GM12878 (cell line): ENCODE data around the gene FAF1. TPM values are rescaled to one million over a fixed set of nuclear protein-coding genes. Genes with fewer than 3 reads are reported as not detected.

ENCODE experiments used
- ATAC-seq: fragments of 200-7000 bp; cut with Tn5 transposase; 3 replicates; pipeline ENCODE4 v1.9.1; 2020; ENCODE audit warnings: mild to moderate bottlenecking, moderate library complexity
- BruUV-seq: library from RNA; stranded (reverse); fragments of 400-500 nt; replicated peaks from 2 replicates; lab custom pipeline; 2021; lab: Mats Ljungman, UMichigan
- CTCF ChIA-PET: fragments of 300-600 bp; sonication (Branson Sonifier 250); formaldehyde crosslinking; extraction: SDS; loops from one replicate; lab custom pipeline; 2021; ENCODE audit warnings: inconsistent platforms; lab: Yijun Ruan, JAX
- POLR2A ChIA-PET: fragments of 350-600 bp; formaldehyde crosslinking; extraction: SDS; loops from one replicate; lab custom pipeline; 2021; ENCODE audit warnings: inconsistent platforms; lab: Charles Lee
- RAD21 ChIA-PET: fragments of 300-600 bp; sonication (Branson Sonifier 250); formaldehyde crosslinking; loops from one replicate; lab custom pipeline; 2023; ENCODE audit warnings: antibody characterized with exemption; ENCODE audit not compliant: unreplicated experiment; lab: Charles Lee
- SMC1A ChIA-PET: fragments of 300-600 bp; sonication (Branson Sonifier 250); formaldehyde crosslinking; loops from one replicate; lab custom pipeline; 2023; ENCODE audit not compliant: unreplicated experiment, uncharacterized antibody; lab: Charles Lee
- DNase-seq: peaks from one replicate; pipeline ENCODE4 v3.0.0-alpha.2; 2011; ENCODE audit warnings: low read depth, low spot score
- FAIRE-seq: peaks from 3 replicates; lab custom pipeline; 2011; peaks lifted over from hg19 to GRCh38; lab: Jason Lieb, UNC
- H2AFZ ChIP-seq: 2 replicates; pipeline ENCODE4 v1.6.0; 2011; ENCODE audit warnings: low read depth, low read length, control low read depth; ENCODE audit not compliant: control insufficient read depth
- H3K27ac ChIP-seq: 2 replicates; pipeline ENCODE4 v1.5.1; 2011; ENCODE audit warnings: control low read depth; ENCODE audit not compliant: control insufficient read depth, insufficient read depth
- H3K27me3 ChIP-seq, 2 experiments: replicated peaks in 1 of 2; 2 replicates each; pipeline versions ENCODE4 v1.6.0 to v1.6.1; 2011; ENCODE audit warnings: low read length in 1 of 2; ENCODE audit not compliant: control insufficient read depth in 2 of 2, insufficient read depth in 2 of 2
- H3K36me3 ChIP-seq, 2 experiments: 2 replicates each; pipeline ENCODE4 v1.5.1; 2011; ENCODE audit warnings: low read length in 1 of 2; ENCODE audit not compliant: control insufficient read depth in 2 of 2, insufficient read depth in 2 of 2
- H3K4me1 ChIP-seq: 2 replicates; pipeline ENCODE4 v1.6.1; 2011; ENCODE audit warnings: mild to moderate bottlenecking, low read length, moderate library complexity, mixed read lengths; ENCODE audit not compliant: control insufficient read depth, insufficient read depth
- H3K4me2 ChIP-seq: 2 replicates; pipeline ENCODE4 v1.6.0; 2011; ENCODE audit warnings: control low read depth; ENCODE audit not compliant: control insufficient read depth, insufficient read depth
- H3K4me3 ChIP-seq: fragments of 200-600 bp; sonication (generic); 2 replicates; pipeline ENCODE4 v1.5.1; 2016
- H3K79me2 ChIP-seq: 2 replicates; pipeline ENCODE4 v1.6.0; 2011; ENCODE audit warnings: low read length; ENCODE audit not compliant: control insufficient read depth, insufficient read depth
- H3K9ac ChIP-seq: 2 replicates; pipeline ENCODE4 v1.8.0; 2011; ENCODE audit warnings: low read length, control low read depth, mixed read lengths; ENCODE audit not compliant: control insufficient read depth, insufficient read depth
- H3K9me3 ChIP-seq: replicated peaks from 3 replicates; pipeline ENCODE4 v1.5.1; 2011; ENCODE audit warnings: mild to moderate bottlenecking, low read length; ENCODE audit not compliant: control insufficient read depth, insufficient read depth
- H4K20me1 ChIP-seq: 2 replicates; pipeline ENCODE4 v1.6.0; 2011; ENCODE audit not compliant: control insufficient read depth, insufficient read depth
- ATF3 ChIP-seq: IDR thresholded peaks from 2 replicates; pipeline ENCODE4 v1.6.1; 2011; ENCODE audit warnings: low read depth, mild to moderate bottlenecking, low read length, moderate library complexity, borderline replicate concordance; ENCODE audit errors: extremely low read depth
- CBFB ChIP-seq: IDR thresholded peaks from 2 replicates; pipeline ENCODE4 v1.6.1; 2016; ENCODE audit warnings: antibody characterized with exemption, low read depth
- FOXM1 ChIP-seq: IDR thresholded peaks from 2 replicates; pipeline ENCODE4 v1.6.1; 2012; ENCODE audit warnings: low read depth, mild to moderate bottlenecking, inconsistent platforms, low read length, moderate library complexity
- HSF1 ChIP-seq: fragments of 150-350 bp; IDR thresholded peaks from 2 replicates; pipeline ENCODE4 v1.6.1; 2014; ENCODE audit warnings: mild to moderate bottlenecking, low read depth, low read length
- LARP7 ChIP-seq: fragments of 450-650 bp; IDR thresholded peaks from 2 replicates; pipeline ENCODE4 v1.6.1; 2017; ENCODE audit warnings: mild to moderate bottlenecking
- NFIC ChIP-seq: IDR thresholded peaks from 2 replicates; pipeline ENCODE4 v1.6.1; 2012; ENCODE audit warnings: low read depth, mild to moderate bottlenecking, inconsistent platforms, low read length, moderate library complexity
- NKRF ChIP-seq: fragments of 450-650 bp; conservative IDR thresholded peaks from 2 replicates; pipeline ENCODE4 v1.6.1; 2017; ENCODE audit warnings: mild to moderate bottlenecking, moderate library complexity
- POLR2AphosphoS2 ChIP-seq: IDR thresholded peaks from 2 replicates; pipeline ENCODE4 v1.6.1; 2011; ENCODE audit warnings: low read depth, mild to moderate bottlenecking, low read length, improper control_type of control experiment, moderate library complexity
- RFX5 ChIP-seq: IDR thresholded peaks from 2 replicates; pipeline ENCODE4 v1.6.1; 2011; ENCODE audit warnings: low read depth, low read length, improper control_type of control experiment
- SMAD1 ChIP-seq: fragments of 450-650 bp; IDR thresholded peaks from 2 replicates; pipeline ENCODE4 v1.6.1; 2018; ENCODE audit warnings: mild to moderate bottlenecking, low read depth; ENCODE audit not compliant: partially characterized antibody
- SMAD5 ChIP-seq: IDR thresholded peaks from 2 replicates; pipeline ENCODE4 v1.6.1; 2016; ENCODE audit warnings: antibody characterized with exemption, low read depth
- SP1 ChIP-seq: IDR thresholded peaks from one replicate; pipeline ENCODE4 v1.6.1; 2011; ENCODE audit warnings: low read depth, low read length
- TCF3 ChIP-seq: IDR thresholded peaks from 2 replicates; pipeline ENCODE4 v1.6.1; 2012; ENCODE audit warnings: low read depth, mild to moderate bottlenecking, low read length, borderline replicate concordance; ENCODE audit not compliant: insufficient read depth
- ZBTB40 ChIP-seq: fragments of 450-650 bp; IDR thresholded peaks from 2 replicates; pipeline ENCODE4 v1.6.1; 2016; ENCODE audit warnings: mild to moderate bottlenecking, moderate library complexity, borderline replicate concordance
- WGBS: methylation state at CpG from one replicate; pipeline ENCODE4 v1.1.6; 2016; ENCODE audit warnings: low lambda C conversion rate; ENCODE audit not compliant: insufficient replicate concordance, insufficient coverage; ENCODE audit errors: missing lambda C conversion rate; 5-methylcytosine and 5-hydroxymethylcytosine counted together
- in situ Hi-C: fragments of 300-500 bp; cut with MboI; formaldehyde crosslinking; loops from 9 replicates; pipeline ENCODE4 v1.14.3; 2018; ENCODE audit warnings: mixed read lengths
- intact Hi-C: fragments of 100-400 bp; cut with micrococcal nuclease; formaldehyde crosslinking; loops from one replicate; pipeline ENCODE4 v1.14.2; 2022; ENCODE audit not compliant: unreplicated experiment
- polyA plus RNA-seq, 11 experiments: library from polyadenylated mRNA; depleted of rRNA in 4 of 11; unstranded in 6 of 11; stranded (reverse) in 5 of 11; fragments of >200 nt; fragmentation: Nextera tagmentation in 4 of 11; fragmentation: Illumina TruSeq in 1 of 11; extraction: Ambion mirVana in 4 of 11; extraction: Trizol in 1 of 11; gene quantifications; 1 replicate in 1 of 11; 2 replicates in 10 of 11; pipeline versions ENCODE4 v1.2.1 to v1.2.3, GENCODE V29; 2011 to 2016; ENCODE audit warnings: inconsistent platforms in 2 of 11, missing spikeins in 2 of 11, low read depth in 1 of 11
- total RNA-seq, 4 experiments: library from RNA; depleted of rRNA in 3 of 4; stranded (reverse); fragments of >200 nt in 3 of 4; fragmentation: Illumina TruSeq in 1 of 4; extraction: Trizol in 1 of 4; gene quantifications; 2 replicates each; pipeline versions ENCODE4 v1.2.1 to v1.2.3, GENCODE V29; 2013 to 2021

FAF1 gene
- total and polyA plus RNA-seq, 10 of the 15 experiments (the other 5 are each of a cell fraction or from before 2014, with no cell fraction given) = 8.6 to 54.5 (median 23.7) TPM

GRCh38 chr1:50973875-50974617, 14.0 kb upstream of the FAF1 start (continued):
- TF ChIP-seq ZBTB40 (no peak), RFX5 (no peak)

- POLR2A ChIA-PET = no interaction called here
- CTCF ChIA-PET = interaction anchor here (1.4 to 1.5 kb wide), 2 partner anchors 100 to 216 kb away, joined by 3 to 6 read pairs; no protein-coding TSS in a partner anchor
- peaks cover 0 to 2% of the 10 kb centered on the region in 2 experiments; a peak in 2 of 4 replicates for H3K27me3 ChIP-seq
- ATAC-seq (no peak), DNase-seq (no peak), FAIRE-seq (no peak)
- peaks cover 0 to 7% of the 10 kb centered on the region in 2 experiments; a peak in 1 of 4 replicates for H3K36me3 ChIP-seq
- H3K4me1 ChIP-seq = no peaks in the 10 kb centered on the region
- in situ Hi-C loops (no loop called here), intact Hi-C loops (no loop called here)
- RAD21 ChIA-PET = no interaction called here
- 96% methylated on average over 1 of the region's 1 CpG for WGBS
- 0 out of 2 replicates have a peak overlapping the region, but pooled peaks have one; percentile 7 for H3K4me2 ChIP-seq
- BruUV-seq = no TSS peak
- H3K4me3 ChIP-seq = no peak overlapping the region
- no peaks in the 10 kb centered on the region for H3K9me3 ChIP-seq
- H2AFZ ChIP-seq = no peak overlapping the region
- no peak overlapping the region for H3K9ac ChIP-seq
- H3K27ac ChIP-seq = no peak overlapping the region
- H3K79me2 ChIP-seq = peaks cover 71% of the 10 kb centered on the region
- H4K20me1 ChIP-seq = no peaks in the 10 kb centered on the region
- SMC1A ChIA-PET = interaction anchor here (0.9 to 1.2 kb wide), 3 partner anchors 14 to 263 kb away, joined by 3 to 5 read pairs (median 4); partner anchors contain the start of gene RNF11
- TF ChIP-seq ATF3 (no peak), SMAD5 (no peak), NKRF (no peak), HSF1 (no peak), LARP7 (no peak), SP1 (no peak), TCF3 (no peak), SMAD1 (no peak), NFIC (no peak), FOXM1 (no peak), POLR2AphosphoS2 (no peak), CBFB (no peak)
Measured at GRCh38 chr1:50973255-50973654, 13.2 kb upstream of the FAF1 start.
